ENCODE measurements around the gene NKPD1. TPM values are rescaled to one million over a fixed set of nuclear protein-coding genes. Genes with fewer than 3 reads are reported as not detected.
A peak's percentile ranks its signal among the peaks of the same experiment; 100 is the strongest.

Gene NKPD1
- polyA plus RNA-seq, 10 donors = 0.07 to 0.74 (median 0.18) TPM

- no peak for DNase-seq
Measured at GRCh38 chr19:45173816-45174215, 13.0 kb upstream of the NKPD1 start.

- DNase-seq = no peak
Measured at GRCh38 chr19:45172611-45173208, 11.9 kb upstream of the NKPD1 start.

GRCh38 chr19:45172173-45172572 is 11.4 kb upstream of the NKPD1 start:
- no peak for DNase-seq

- DNase-seq = no peak
Measured at GRCh38 chr19:45171211-45171623, 10.4 kb upstream of the NKPD1 start.

GRCh38 chr19:45170146-45171106 is 9.6 kb upstream of the NKPD1 start:
- no peak for DNase-seq

GRCh38 chr19:45169602-45170001 is 8.8 kb upstream of the NKPD1 start:
- no peak for DNase-seq

GRCh38 chr19:45168767-45169351 is 8.1 kb upstream of the NKPD1 start:
- DNase-seq = peak in 1 of 3 donors; percentile 1

- DNase-seq = no peak
Measured at GRCh38 chr19:45166723-45167252, 6.0 kb upstream of the NKPD1 start.

- DNase-seq = peak in 1 of 3 donors; percentile 18
Measured at GRCh38 chr19:45164577-45165335, 4.0 kb upstream of the NKPD1 start.

- no peak for DNase-seq
Measured at GRCh38 chr19:45163751-45164460, 3.1 kb upstream of the NKPD1 start.

GRCh38 chr19:45163156-45163555 is 2.4 kb upstream of the NKPD1 start:
- no peak for DNase-seq

GRCh38 chr19:45162608-45163143 is 1.9 kb upstream of the NKPD1 start:
- no peak for DNase-seq

- DNase-seq = peak in 2 of 3 donors; percentile 19 to 46
Measured at GRCh38 chr19:45161738-45162607, 1.2 kb upstream of the NKPD1 start.

- DNase-seq = no peak
Measured at GRCh38 chr19:45159971-45160324, 834 bp downstream of the NKPD1 start.

- DNase-seq = no peak
Measured at GRCh38 chr19:45159210-45159970, 1.4 kb downstream of the NKPD1 start.

GRCh38 chr19:45158503-45159209 is 2.1 kb downstream of the NKPD1 start:
- no peak for DNase-seq

- no peak for DNase-seq
Measured at GRCh38 chr19:45156751-45157150, 4.0 kb downstream of the NKPD1 start.

- no peak for DNase-seq
Measured at GRCh38 chr19:45156011-45156630, 4.7 kb downstream of the NKPD1 start.
